Measurements from ENCODE around the gene VKORC1L1. TPM values are rescaled to one million over a fixed set of nuclear protein-coding genes. Genes with fewer than 3 reads are reported as not detected.
A peak's percentile ranks its signal among the peaks of the same experiment; 100 is the strongest.
"Not testable (repeated sequence)": the region's sequence is repeated elsewhere in the genome, so short reads cannot be mapped to it uniquely, and the experiment has no call there.

Gene VKORC1L1
- total RNA-seq, 1 experiment from 2014 or later, result 30.9 TPM

- H3K9me3 ChIP-seq (ENCODE audit: control insufficient read depth in 1 of 2, insufficient read depth in 1 of 2, low read depth in 1 of 2, low read length in 2 of 2); H3K9me2 ChIP-seq (ENCODE audit: insufficient read depth); H3K79me2 ChIP-seq (ENCODE audit: insufficient read depth, low read length); BruUV-seq (replicated peaks); CTCF ChIA-PET; ATAC-seq; POLR2A ChIA-PET; H3K27me3 ChIP-seq (ENCODE audit: insufficient read depth, low read length); intact Hi-C loops (cut with micrococcal nuclease); DNase-seq (ENCODE audit: low read depth, low spot score); H3K36me3 ChIP-seq (ENCODE audit: control insufficient read depth in 1 of 2, insufficient read depth in 2 of 2, low read length in 2 of 2); H2AFZ ChIP-seq (ENCODE audit: low read depth, low read length, poor library complexity, severe bottlenecking); H3K9ac ChIP-seq (ENCODE audit: low read length); H4K20me1 ChIP-seq (ENCODE audit: insufficient read depth); H3K27ac ChIP-seq (ENCODE audit: low read depth, low read length); H3K4me3 ChIP-seq (replicated peaks in 1 of 2; ENCODE audit: low read depth in 1 of 2, low read length in 2 of 2); RAD21 ChIA-PET (ENCODE audit: low non-redundant PET in 1 of 2, low total read pairs in 2 of 2, uncharacterized antibody in 2 of 2, unreplicated experiment in 2 of 2): not testable (repeated sequence)
- peaks cover 7 to 11% of the 10 kb centered on the region in 2 experiments; a peak in 3 of 4 replicates for H3K4me1 ChIP-seq (ENCODE audit: control insufficient read depth in 1 of 2, insufficient read depth in 2 of 2, low read length in 2 of 2)
- H3K4me2 ChIP-seq (ENCODE audit: low read length), result peak overlapping the region; percentile 28; the same call in 1 of the 2 replicates
Observed at GRCh38 chr7:65869312-65869711, 3.6 kb upstream of the VKORC1L1 start.

GRCh38 chr7:65871451-65871850 is 1.4 kb upstream of the VKORC1L1 start:
- H3K9me3 ChIP-seq (ENCODE audit: control insufficient read depth in 1 of 2, insufficient read depth in 1 of 2, low read depth in 1 of 2, low read length in 2 of 2); CTCF ChIA-PET; H3K27me3 ChIP-seq (ENCODE audit: insufficient read depth, low read length); H3K9ac ChIP-seq (ENCODE audit: low read length); ATAC-seq; DNase-seq (ENCODE audit: low read depth, low spot score); H3K9me2 ChIP-seq (ENCODE audit: insufficient read depth); H3K36me3 ChIP-seq (ENCODE audit: control insufficient read depth in 1 of 2, insufficient read depth in 2 of 2, low read length in 2 of 2); RAD21 ChIA-PET (ENCODE audit: low non-redundant PET in 1 of 2, low total read pairs in 2 of 2, uncharacterized antibody in 2 of 2, unreplicated experiment in 2 of 2); H3K27ac ChIP-seq (ENCODE audit: low read depth, low read length); H4K20me1 ChIP-seq (ENCODE audit: insufficient read depth); H3K4me3 ChIP-seq (replicated peaks in 1 of 2; ENCODE audit: low read depth in 1 of 2, low read length in 2 of 2); H3K4me2 ChIP-seq (ENCODE audit: low read length); POLR2A ChIA-PET; H2AFZ ChIP-seq (ENCODE audit: low read depth, low read length, poor library complexity, severe bottlenecking); intact Hi-C loops (cut with micrococcal nuclease); BruUV-seq (replicated peaks): not testable (repeated sequence)
- Histone ChIP-seq H3K79me2 (ENCODE audit: insufficient read depth, low read length) (peaks cover 30% of the 10 kb centered on the region), H3K4me1 (ENCODE audit: control insufficient read depth in 1 of 2, insufficient read depth in 2 of 2, low read length in 2 of 2) (peaks cover 7 to 11% of the 10 kb centered on the region in 2 experiments; a peak in 3 of 4 replicates)

- H3K36me3 ChIP-seq (ENCODE audit: control insufficient read depth in 1 of 2, insufficient read depth in 2 of 2, low read length in 2 of 2); DNase-seq (ENCODE audit: low read depth, low spot score); H3K9me2 ChIP-seq (ENCODE audit: insufficient read depth); RAD21 ChIA-PET (ENCODE audit: low non-redundant PET in 1 of 2, low total read pairs in 2 of 2, uncharacterized antibody in 2 of 2, unreplicated experiment in 2 of 2); intact Hi-C loops (cut with micrococcal nuclease); CTCF ChIA-PET; BruUV-seq (replicated peaks); H3K9me3 ChIP-seq (ENCODE audit: control insufficient read depth in 1 of 2, insufficient read depth in 1 of 2, low read depth in 1 of 2, low read length in 2 of 2); H2AFZ ChIP-seq (ENCODE audit: low read depth, low read length, poor library complexity, severe bottlenecking); H3K27me3 ChIP-seq (ENCODE audit: insufficient read depth, low read length); H4K20me1 ChIP-seq (ENCODE audit: insufficient read depth): not testable (repeated sequence)
- ATAC-seq, result peak; percentile 18
- POLR2A ChIA-PET, result interaction anchor here (0.6 kb wide), 1 partner anchor 660 kb away, joined by 3 read pairs; no protein-coding TSS in a partner anchor
- H3K4me3 ChIP-seq (replicated peaks in 1 of 2; ENCODE audit: low read depth in 1 of 2, low read length in 2 of 2), result peak overlapping the region; percentile 68 to 79
- peak; percentile 37; the same call in 1 of the 2 replicates for TF ChIP-seq ZFX (IDR thresholded peaks at IDR 0.05)
- peak overlapping the region; percentile 65 for H3K27ac ChIP-seq (ENCODE audit: low read depth, low read length)
- H3K79me2 ChIP-seq (ENCODE audit: insufficient read depth, low read length), result peaks cover 49% of the 10 kb centered on the region
- peak overlapping the region; percentile 78 for H3K4me2 ChIP-seq (ENCODE audit: low read length)
- H3K4me1 ChIP-seq (ENCODE audit: control insufficient read depth in 1 of 2, insufficient read depth in 2 of 2, low read length in 2 of 2), result peaks cover 7 to 11% of the 10 kb centered on the region in 2 experiments; a peak in 3 of 4 replicates
- peak overlapping the region; percentile 77 for H3K9ac ChIP-seq (ENCODE audit: low read length)
Observed at GRCh38 chr7:65873582-65874193, 814 bp downstream of the VKORC1L1 start.

- ATAC-seq; H4K20me1 ChIP-seq (ENCODE audit: insufficient read depth); POLR2A ChIA-PET; H3K27ac ChIP-seq (ENCODE audit: low read depth, low read length); H3K36me3 ChIP-seq (ENCODE audit: control insufficient read depth in 1 of 2, insufficient read depth in 2 of 2, low read length in 2 of 2); DNase-seq (ENCODE audit: low read depth, low spot score); H3K4me3 ChIP-seq (replicated peaks in 1 of 2; ENCODE audit: low read depth in 1 of 2, low read length in 2 of 2); H3K9ac ChIP-seq (ENCODE audit: low read length); H3K27me3 ChIP-seq (ENCODE audit: insufficient read depth, low read length); RAD21 ChIA-PET (ENCODE audit: low non-redundant PET in 1 of 2, low total read pairs in 2 of 2, uncharacterized antibody in 2 of 2, unreplicated experiment in 2 of 2); H3K4me1 ChIP-seq (ENCODE audit: control insufficient read depth in 1 of 2, insufficient read depth in 2 of 2, low read length in 2 of 2); intact Hi-C loops (cut with micrococcal nuclease); CTCF ChIA-PET; H3K4me2 ChIP-seq (ENCODE audit: low read length); H3K9me3 ChIP-seq (ENCODE audit: control insufficient read depth in 1 of 2, insufficient read depth in 1 of 2, low read depth in 1 of 2, low read length in 2 of 2); H2AFZ ChIP-seq (ENCODE audit: low read depth, low read length, poor library complexity, severe bottlenecking); H3K9me2 ChIP-seq (ENCODE audit: insufficient read depth): not testable (repeated sequence)
- peaks cover 64% of the 10 kb centered on the region for H3K79me2 ChIP-seq (ENCODE audit: insufficient read depth, low read length)
- TSS peak; percentile 39 for BruUV-seq (replicated peaks)
Observed at GRCh38 chr7:65875715-65876114, 2.8 kb downstream of the VKORC1L1 start.

Measured in HCT116 (cell line).